Liver (tissue), 9 donors: Measurements from ENCODE around the gene RPS26. TPM values are rescaled to one million over a fixed set of nuclear protein-coding genes. Genes with fewer than 3 reads are reported as not detected.

Source experiments
- DNase-seq: peaks from one replicate; pipeline ENCODE4 v3.0.0-alpha.2; 2017; ENCODE audit warnings: low spot score
- H3K27ac ChIP-seq, 2 donors: one replicate each; pipeline ENCODE4 v1.7.0; 2013; ENCODE audit warnings: inconsistent platforms in 2 of 2, low read length in 2 of 2, control low read depth in 1 of 2, low read depth in 1 of 2, mild to moderate bottlenecking in 1 of 2
- H3K27me3 ChIP-seq, 4 donors: one replicate each; pipeline versions ENCODE4 v1.6.1 to v1.7.0; 2013; ENCODE audit warnings: low read length in 3 of 4, inconsistent platforms in 1 of 4, mild to moderate bottlenecking in 1 of 4, moderate library complexity in 1 of 4; ENCODE audit not compliant: control insufficient read depth in 4 of 4, insufficient read depth in 4 of 4
- H3K36me3 ChIP-seq, 4 donors: one replicate each; pipeline versions ENCODE4 v1.6.1 to v1.7.0; 2013; ENCODE audit warnings: low read length in 3 of 4, mild to moderate bottlenecking in 3 of 4, low read depth in 1 of 4, moderate library complexity in 1 of 4; ENCODE audit not compliant: control insufficient read depth in 4 of 4, insufficient read depth in 3 of 4
- H3K4me1 ChIP-seq, 4 donors: one replicate each; pipeline versions ENCODE4 v1.6.1 to v1.7.0; 2013; ENCODE audit warnings: low read length in 3 of 4, mild to moderate bottlenecking in 3 of 4, moderate library complexity in 1 of 4; ENCODE audit not compliant: control insufficient read depth in 4 of 4, insufficient read depth in 4 of 4
- H3K4me3 ChIP-seq, 3 donors: one replicate each; pipeline versions ENCODE4 v1.6.1 to v1.7.0; 2013; ENCODE audit warnings: low read length in 3 of 3, control low read depth in 1 of 3, low read depth in 1 of 3, mild to moderate bottlenecking in 1 of 3
- H3K9ac ChIP-seq, 2 donors: one replicate each; pipeline ENCODE4 v1.7.0; 2013; ENCODE audit warnings: low read length in 2 of 2, mild to moderate bottlenecking in 2 of 2, moderate library complexity in 2 of 2, control low read depth in 1 of 2, low read depth in 1 of 2
- H3K9me3 ChIP-seq, 4 donors: one replicate each; pipeline versions ENCODE4 v1.6.1 to v1.7.0; 2013; ENCODE audit warnings: low read length in 3 of 4; ENCODE audit not compliant: control insufficient read depth in 4 of 4
- CTCF ChIP-seq: fragments of 150-350 bp; IDR thresholded peaks from 2 replicates; pipeline ENCODE4 v1.5.1; 2017; ENCODE audit warnings: improper control_type of control experiment, low read depth, low read length; ENCODE audit not compliant: missing input control
- EGR1 ChIP-seq, 2 donors: IDR thresholded peaks; 2 replicates each; pipeline ENCODE4 v1.6.1; 2016 to 2018; ENCODE audit warnings: antibody characterized with exemption in 2 of 2, low read depth in 2 of 2
- FOXA1 ChIP-seq: IDR thresholded peaks from 2 replicates; pipeline ENCODE4 v1.6.1; 2016; ENCODE audit warnings: antibody characterized with exemption
- FOXA2 ChIP-seq: IDR thresholded peaks from 2 replicates; pipeline ENCODE4 v1.6.1; 2016; ENCODE audit warnings: antibody characterized with exemption
- GABPA ChIP-seq, 2 donors: IDR thresholded peaks in 1 of 2; conservative IDR thresholded peaks in 1 of 2; 2 replicates each; pipeline ENCODE4 v1.6.1; 2016; ENCODE audit warnings: antibody characterized with exemption in 2 of 2, mild to moderate bottlenecking in 1 of 2, moderate library complexity in 1 of 2
- HNF4A ChIP-seq, 2 donors: conservative IDR thresholded peaks; 2 replicates each; pipeline ENCODE4 v1.6.1; 2016; ENCODE audit warnings: antibody characterized with exemption in 2 of 2, mild to moderate bottlenecking in 2 of 2
- MAX ChIP-seq: IDR thresholded peaks from 2 replicates; pipeline ENCODE4 v1.6.1; 2016; ENCODE audit warnings: antibody characterized with exemption
- RAD21 ChIP-seq, 2 donors: IDR thresholded peaks; 2 replicates each; pipeline ENCODE4 v1.6.1; 2016; ENCODE audit warnings: antibody characterized with exemption in 2 of 2, mild to moderate bottlenecking in 2 of 2
- REST ChIP-seq: IDR thresholded peaks from 2 replicates; pipeline ENCODE4 v1.6.1; 2016; ENCODE audit warnings: antibody characterized with exemption, mild to moderate bottlenecking
- RXRA ChIP-seq, 2 donors: IDR thresholded peaks; 2 replicates each; pipeline ENCODE4 v1.6.1; 2017 to 2018; ENCODE audit warnings: antibody characterized with exemption in 2 of 2, mild to moderate bottlenecking in 1 of 2
- SP1 ChIP-seq: IDR thresholded peaks from 2 replicates; pipeline ENCODE4 v1.6.1; 2018; ENCODE audit warnings: antibody characterized with exemption, mild to moderate bottlenecking
- TAF1 ChIP-seq: conservative IDR thresholded peaks from 2 replicates; pipeline ENCODE4 v1.6.1; 2016; ENCODE audit warnings: antibody characterized with exemption, mild to moderate bottlenecking
- YY1 ChIP-seq: IDR thresholded peaks from 2 replicates; pipeline ENCODE4 v1.6.1; 2016; ENCODE audit warnings: antibody characterized with exemption, mild to moderate bottlenecking
- ZBTB33 ChIP-seq: IDR thresholded peaks from 2 replicates; pipeline ENCODE4 v1.6.1; 2016; ENCODE audit warnings: antibody characterized with exemption
- WGBS: extraction: QIAGEN DNeasy Blood & Tissue Kit; methylation state at CpG from one replicate; pipeline ENCODE4 v1.1.7; 2013; 5-methylcytosine and 5-hydroxymethylcytosine counted together
- polyA plus RNA-seq, 2 donors: library from polyadenylated mRNA; stranded (reverse) in 1 of 2; unstranded in 1 of 2; fragments of 200-250 nt in 1 of 2; fragments of >200 nt in 1 of 2; fragmentation: Nextera tagmentation in 1 of 2; extraction: Ambion mirVana in 1 of 2; gene quantifications; one replicate each; pipeline versions ENCODE4 v1.2.1 to v1.2.3, GENCODE V29; 2013 to 2015
- total RNA-seq, 2 donors: library from RNA; depleted of rRNA; stranded (reverse); fragments of >200 nt; gene quantifications; one replicate each; pipeline ENCODE4 v1.2.3, GENCODE V29; 2014
- donor health status: healthy.
- donor health status: healthy.
- donor health status: healthy.
- donor health status: healthy.
- donor health status: healthy.

Gene RPS26
- total and polyA plus RNA-seq, 4 donors: 62.2 to 402 (median 219) TPM

- peak overlapping the region in 1 of 2 donors; percentile 40 for H3K9ac ChIP-seq
Measured at GRCh38 chr12:56078427-56078826, 36.7 kb downstream of the RPS26 start.

GRCh38 chr12:56078931-56079722 is 37.4 kb downstream of the RPS26 start:
- 1% methylated on average over 50 of the region's 50 CpGs for WGBS
- Histone ChIP-seq H3K4me1 (peaks cover 5 to 28% (median 22%) of the 10 kb centered on the region in 4 donors), H3K27me3 (no peaks in the 10 kb centered on the region), H3K9me3 (no peaks in the 10 kb centered on the region), H3K9ac (peak overlapping the region; percentile 40 to 79), H3K27ac (peak overlapping the region; percentile 93 to 99), H3K4me3 (peak overlapping the region; percentile 59 to 88 (median 70)), H3K36me3 (peaks cover 0 to 6% (median 1%) of the 10 kb centered on the region in 4 donors)
- TF ChIP-seq CTCF: peak; percentile 87
- peak in 1 of 2 donors; percentile 22 for TF ChIP-seq HNF4A (conservative IDR thresholded peaks at IDR 0.05)
- peak; percentile 52 for TF ChIP-seq YY1
- peak; percentile 75 to 85 for TF ChIP-seq RAD21 (IDR thresholded peaks at IDR 0.05)
- TF ChIP-seq REST: peak; percentile 68
- peak in 1 of 2 donors; percentile 17 for TF ChIP-seq GABPA (IDR thresholded peaks at IDR 0.05 in 1 of 2, conservative IDR thresholded peaks at IDR 0.05 in 1 of 2)
- no peak for TF ChIP-seq FOXA1
- peak; percentile 54 for TF ChIP-seq TAF1
- TF ChIP-seq ZBTB33: peak; percentile 15
- TF ChIP-seq FOXA2: no peak
- TF ChIP-seq RXRA (IDR thresholded peaks at IDR 0.05): peak in 1 of 2 donors; percentile 41
- peak in 1 of 2 donors; percentile 6 for TF ChIP-seq EGR1 (IDR thresholded peaks at IDR 0.05; ENCODE audit: low read depth in 2 of 2)
- peak; percentile 34 for TF ChIP-seq SP1
- no peak for TF ChIP-seq MAX
- DNase-seq: peak; percentile 79

More at GRCh38 chr12:56078427-56078826, 36.7 kb downstream of the RPS26 start:
- 81% methylated on average over 1 of the region's 1 CpG for WGBS
- H3K27ac ChIP-seq: peak overlapping the region; percentile 93 to 99
- H3K4me3 ChIP-seq: no peak overlapping the region
- no peaks in the 10 kb centered on the region for H3K9me3 ChIP-seq
- no peaks in the 10 kb centered on the region for H3K27me3 ChIP-seq
- peaks cover 0 to 1% (median 0%) of the 10 kb centered on the region in 4 donors for H3K36me3 ChIP-seq
- H3K4me1 ChIP-seq: peaks cover 3 to 21% (median 15%) of the 10 kb centered on the region in 4 donors
- DNase-seq: no peak
- TF ChIP-seq RXRA (IDR thresholded peaks at IDR 0.05): no peak
- no peak for TF ChIP-seq YY1
- TF ChIP-seq HNF4A (conservative IDR thresholded peaks at IDR 0.05): no peak
